Measurements from ENCODE around the gene CKAP2L. TPM values are rescaled to one million over a fixed set of nuclear protein-coding genes. Genes with fewer than 3 reads are reported as not detected.
"Not testable (repeated sequence)": the region's sequence is repeated elsewhere in the genome, so short reads cannot be mapped to it uniquely, and the experiment has no call there.

CKAP2L gene
- total RNA-seq, 4 donors from 2014 or later, result 0.07 to 0.16 TPM; not detected in 2

- ATAC-seq, result no peak
- in situ Hi-C loops (cut with MboI; ENCODE audit: low sequenced_read_pairs in 4 of 4), result no loop called here
- no peak overlapping the region for H3K27ac ChIP-seq
Observed at GRCh38 chr2:112708968-112709367, 55.4 kb downstream of the CKAP2L start.

GRCh38 chr2:112706947-112707346, 57.5 kb downstream of the CKAP2L start:
- DNase-seq; H3K9me3 ChIP-seq; in situ Hi-C loops (cut with MboI; ENCODE audit: low sequenced_read_pairs in 4 of 4); H3K4me3 ChIP-seq; H3K27ac ChIP-seq; H3K4me1 ChIP-seq; ATAC-seq; H3K36me3 ChIP-seq; intact Hi-C loops (cut with DNase I; ENCODE audit: low total_unique reads); H3K27me3 ChIP-seq: not testable (repeated sequence)

More at GRCh38 chr2:112708968-112709367, 55.4 kb downstream of the CKAP2L start:
- Histone ChIP-seq H3K9me3 (no peaks in the 10 kb centered on the region), H3K27me3 (no peaks in the 10 kb centered on the region), H3K4me1 (no peaks in the 10 kb centered on the region), H3K4me3 (no peak overlapping the region), H3K36me3 (no peaks in the 10 kb centered on the region)
- intact Hi-C loops (cut with DNase I; ENCODE audit: low total_unique reads), result no loop called here
- DNase-seq, result no peak
- TF ChIP-seq, protein P1, sequence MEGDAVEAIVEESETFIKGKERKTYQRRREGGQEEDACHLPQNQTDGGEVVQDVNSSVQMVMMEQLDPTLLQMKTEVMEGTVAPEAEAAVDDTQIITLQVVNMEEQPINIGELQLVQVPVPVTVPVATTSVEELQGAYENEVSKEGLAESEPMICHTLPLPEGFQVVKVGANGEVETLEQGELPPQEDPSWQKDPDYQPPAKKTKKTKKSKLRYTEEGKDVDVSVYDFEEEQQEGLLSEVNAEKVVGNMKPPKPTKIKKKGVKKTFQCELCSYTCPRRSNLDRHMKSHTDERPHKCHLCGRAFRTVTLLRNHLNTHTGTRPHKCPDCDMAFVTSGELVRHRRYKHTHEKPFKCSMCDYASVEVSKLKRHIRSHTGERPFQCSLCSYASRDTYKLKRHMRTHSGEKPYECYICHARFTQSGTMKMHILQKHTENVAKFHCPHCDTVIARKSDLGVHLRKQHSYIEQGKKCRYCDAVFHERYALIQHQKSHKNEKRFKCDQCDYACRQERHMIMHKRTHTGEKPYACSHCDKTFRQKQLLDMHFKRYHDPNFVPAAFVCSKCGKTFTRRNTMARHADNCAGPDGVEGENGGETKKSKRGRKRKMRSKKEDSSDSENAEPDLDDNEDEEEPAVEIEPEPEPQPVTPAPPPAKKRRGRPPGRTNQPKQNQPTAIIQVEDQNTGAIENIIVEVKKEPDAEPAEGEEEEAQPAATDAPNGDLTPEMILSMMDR (IDR thresholded peaks at IDR 0.05 in 4 of 5, conservative IDR thresholded peaks at IDR 0.05 in 1 of 5), result no peak

- Histone ChIP-seq H3K4me1 (no peaks in the 10 kb centered on the region), H3K4me3 (no peak overlapping the region), H3K9me3 (no peaks in the 10 kb centered on the region), H3K27me3 (no peaks in the 10 kb centered on the region), H3K27ac (no peak overlapping the region), H3K36me3 (no peaks in the 10 kb centered on the region)
- ATAC-seq (no peak), DNase-seq (no peak)
- TF ChIP-seq, protein P1 (IDR thresholded peaks at IDR 0.05 in 4 of 5, conservative IDR thresholded peaks at IDR 0.05 in 1 of 5), result no peak
- TF ChIP-seq POLR2A (IDR thresholded peaks at IDR 0.05), result no peak
- intact Hi-C loops (cut with DNase I; ENCODE audit: low total_unique reads) (no loop called here), in situ Hi-C loops (cut with MboI; ENCODE audit: low sequenced_read_pairs in 4 of 4) (no loop called here)
Observed at GRCh38 chr2:112706170-112706664, 58.2 kb downstream of the CKAP2L start.

GRCh38 chr2:112705575-112705974, 58.8 kb downstream of the CKAP2L start:
- intact Hi-C loops (cut with DNase I; ENCODE audit: low total_unique reads), result no loop called here
- ATAC-seq (no peak), DNase-seq (no peak)
- Histone ChIP-seq H3K4me1 (no peaks in the 10 kb centered on the region), H3K4me3 (no peak overlapping the region), H3K36me3 (no peaks in the 10 kb centered on the region), H3K9me3 (no peaks in the 10 kb centered on the region), H3K27ac (no peak overlapping the region), H3K27me3 (no peaks in the 10 kb centered on the region)
- in situ Hi-C loops (cut with MboI; ENCODE audit: low sequenced_read_pairs in 4 of 4), result no loop called here
- TF ChIP-seq POLR2A (IDR thresholded peaks at IDR 0.05), result no peak
- TF ChIP-seq, protein P1 (IDR thresholded peaks at IDR 0.05 in 4 of 5, conservative IDR thresholded peaks at IDR 0.05 in 1 of 5), result no peak

GRCh38 chr2:112703684-112704083, 60.7 kb downstream of the CKAP2L start:
- Histone ChIP-seq H3K27ac (no peak overlapping the region), H3K36me3 (no peaks in the 10 kb centered on the region), H3K27me3 (no peaks in the 10 kb centered on the region), H3K4me3 (no peak overlapping the region), H3K9me3 (no peaks in the 10 kb centered on the region), H3K4me1 (no peaks in the 10 kb centered on the region)
- no peak for TF ChIP-seq POLR2A (IDR thresholded peaks at IDR 0.05)
- TF ChIP-seq, protein P1 (IDR thresholded peaks at IDR 0.05 in 4 of 5, conservative IDR thresholded peaks at IDR 0.05 in 1 of 5), result no peak
- no peak for DNase-seq
- no peak for ATAC-seq
- intact Hi-C loops (cut with DNase I; ENCODE audit: low total_unique reads), result no loop called here
- in situ Hi-C loops (cut with MboI; ENCODE audit: low sequenced_read_pairs in 4 of 4), result no loop called here
